ENCODE results near the gene TNIK. TPM values are rescaled to one million over a fixed set of nuclear protein-coding genes. Genes with fewer than 3 reads are reported as not detected.
A peak's percentile ranks its signal among the peaks of the same experiment; 100 is the strongest.

Gene TNIK
- total and polyA plus RNA-seq, 2 of the 4 experiments (the other 2 are of a cell fraction) = 3.4 to 6.3 TPM

DNA sequence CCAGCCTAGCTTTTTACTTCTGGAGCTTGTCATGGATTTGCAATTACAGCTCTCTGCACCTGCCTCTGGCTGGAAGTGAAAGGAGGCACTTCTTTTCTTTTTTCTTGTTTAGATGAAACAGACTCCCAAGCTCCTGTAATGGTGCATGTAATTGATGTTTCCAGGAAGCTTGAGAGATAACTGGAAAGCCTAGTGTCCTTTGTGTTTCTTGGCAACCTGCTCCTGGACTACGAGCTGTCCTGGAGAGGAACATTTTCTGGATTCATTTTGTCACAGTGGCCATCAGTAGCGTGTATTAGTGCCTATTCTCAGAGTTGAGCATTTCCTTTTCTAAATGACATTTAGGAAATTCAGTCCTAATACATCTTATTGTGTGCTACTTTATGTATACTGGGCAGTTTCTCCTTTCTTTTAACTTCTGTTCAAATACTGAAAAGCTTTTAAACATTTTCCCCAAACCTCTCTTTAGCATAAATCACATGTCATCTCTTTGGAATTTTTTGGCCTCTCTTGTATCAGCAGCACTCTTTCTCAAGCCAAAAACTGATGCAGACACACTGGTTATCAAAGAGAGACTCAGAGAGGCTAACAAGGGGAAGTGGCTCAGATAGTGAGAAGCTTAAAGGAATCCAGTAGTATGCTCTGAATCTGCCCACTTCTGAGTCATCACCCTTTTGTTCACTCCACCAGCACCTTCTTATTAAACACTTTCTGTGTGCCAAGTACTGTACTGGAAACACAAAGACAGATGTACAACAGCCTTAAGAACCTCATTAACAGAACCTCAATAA is 371.0 kb downstream of the TNIK start (continued):
- TF ChIP-seq POLR2A (IDR thresholded peaks at IDR 0.05; ENCODE audit: low read depth, low read length) (no peak), RAD21 (IDR thresholded peaks at IDR 0.05; ENCODE audit: low read length) (0 out of 2 replicates have a peak, but pooled peaks have one; percentile 15), CEBPB (IDR thresholded peaks at IDR 0.05; ENCODE audit: low read depth, low read length) (peak; percentile 11; the same call in 1 of the 2 replicates)

DNA sequence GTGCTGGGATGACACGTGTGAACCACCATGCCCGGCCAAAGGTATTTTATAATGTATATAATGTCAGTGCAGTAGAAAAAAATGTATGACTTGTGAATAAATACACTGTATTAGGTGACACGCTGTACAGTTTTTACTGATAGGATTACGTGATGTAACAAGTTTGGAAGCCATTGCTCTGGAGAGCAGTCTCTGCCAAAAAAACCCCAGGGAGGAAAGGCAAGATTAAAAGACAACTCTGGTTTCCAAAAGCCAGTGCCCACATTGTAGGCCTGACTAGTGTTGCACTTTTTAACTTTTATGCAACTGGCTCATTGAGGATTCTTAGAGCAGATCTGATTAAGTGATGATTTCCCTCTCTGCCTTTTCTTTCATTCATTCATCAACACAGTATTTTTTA is 371.7 kb downstream of the TNIK start:
- no peak overlapping the region for H4K91ac ChIP-seq (ENCODE audit: insufficient read depth, low read depth, low read length)
- H3K27me3 ChIP-seq (ENCODE audit: control insufficient read depth, insufficient read depth, low read length) = no peaks in the 10 kb centered on the region
- H3K79me1 ChIP-seq (ENCODE audit: low read depth in 1 of 2, low read length in 2 of 2) = no peaks in the 10 kb centered on the region
- no TSS peak for BruUV-seq (replicated peaks)
- H3K23ac ChIP-seq (ENCODE audit: low read depth, low read length) = no peak overlapping the region
- no peak overlapping the region for H3K14ac ChIP-seq (replicated peaks; ENCODE audit: low read depth, low read length)
- no peak overlapping the region for H2AK9ac ChIP-seq (replicated peaks; ENCODE audit: low read depth, low read length, poor library complexity)
- dilution Hi-C loops (cut with HindIII; ENCODE audit: low sequenced_read_pairs, unreplicated experiment) (no loop called here), in situ Hi-C loops (cut with MboI; ENCODE audit: low sequenced_read_pairs) (no loop called here), intact Hi-C loops (cut with micrococcal nuclease) (no loop called here)
- no peak overlapping the region for H3K9ac ChIP-seq (ENCODE audit: low read depth, low read length)
- peak overlapping the region; percentile 74 for H3K4me2 ChIP-seq (ENCODE audit: low read depth, low read length)
- H3K4me3 ChIP-seq (ENCODE audit: insufficient read depth, low read depth, low read length) = no peak overlapping the region
- ATAC-seq (ENCODE audit: low read depth) (peak; percentile 9; the same call in 1 of the 2 replicates), DNase-seq (peak; percentile 33)
- peaks cover 10% of the 10 kb centered on the region for H3K9me1 ChIP-seq (ENCODE audit: insufficient read depth, low read length)
- peaks cover 2% of the 10 kb centered on the region; the same call in 1 of the 2 replicates for H3K36me3 ChIP-seq (ENCODE audit: control insufficient read depth, insufficient read depth, low read length)
- no peaks in the 10 kb centered on the region for H3K9me3 ChIP-seq (ENCODE audit: control insufficient read depth, insufficient read depth, low read length)
- POLR2A ChIA-PET (ENCODE audit: unreplicated experiment) = no interaction called here
- no peak overlapping the region for H2BK15ac ChIP-seq (ENCODE audit: low read depth, low read length)
- H3K27ac ChIP-seq (ENCODE audit: insufficient read depth, low read length) = no peak overlapping the region
- no peak overlapping the region for H3K56ac ChIP-seq (ENCODE audit: extremely low read depth, insufficient read depth, low read length)
- no peak overlapping the region for H4K5ac ChIP-seq (ENCODE audit: low read depth, low read length)
- H4K8ac ChIP-seq (ENCODE audit: low read depth in 2 of 2, low read length in 2 of 2) = no peak overlapping the region
- CTCF ChIA-PET = no interaction called here
- no peak overlapping the region for H2AK5ac ChIP-seq (ENCODE audit: low read depth, low read length)
- 57% methylated on average over 2 of the region's 4 CpGs; no CpG with 5 or more reads in 1 of the 2 experiments for WGBS, 2 experiments (ENCODE audit: extremely low coverage in 2 of 2, insufficient read length in 1 of 2)
- H3K4ac ChIP-seq (ENCODE audit: low read depth, low read length) = no peak overlapping the region
- peaks cover 11% of the 10 kb centered on the region for H3K4me1 ChIP-seq (ENCODE audit: control insufficient read depth, insufficient read depth, low read length)
- no peak overlapping the region for H2BK120ac ChIP-seq (ENCODE audit: low read depth, low read length)
- no peak overlapping the region; the same call in 1 of the 2 replicates for H3K18ac ChIP-seq (ENCODE audit: low read depth, low read length)
- H2AFZ ChIP-seq (replicated peaks; ENCODE audit: low read length, poor library complexity) = no peak overlapping the region
- no peak overlapping the region for H2BK5ac ChIP-seq (ENCODE audit: low read depth, low read length, poor library complexity, severe bottlenecking)
- peaks cover 3% of the 10 kb centered on the region; the same call in 1 of the 2 replicates for H4K20me1 ChIP-seq (ENCODE audit: insufficient read depth, low read length)
- no peak overlapping the region for H2BK20ac ChIP-seq (ENCODE audit: low read depth, low read length)
- TF ChIP-seq BHLHE40 (IDR thresholded peaks at IDR 0.05; ENCODE audit: low read depth, low read length) = no peak
- TF ChIP-seq, protein P1, sequence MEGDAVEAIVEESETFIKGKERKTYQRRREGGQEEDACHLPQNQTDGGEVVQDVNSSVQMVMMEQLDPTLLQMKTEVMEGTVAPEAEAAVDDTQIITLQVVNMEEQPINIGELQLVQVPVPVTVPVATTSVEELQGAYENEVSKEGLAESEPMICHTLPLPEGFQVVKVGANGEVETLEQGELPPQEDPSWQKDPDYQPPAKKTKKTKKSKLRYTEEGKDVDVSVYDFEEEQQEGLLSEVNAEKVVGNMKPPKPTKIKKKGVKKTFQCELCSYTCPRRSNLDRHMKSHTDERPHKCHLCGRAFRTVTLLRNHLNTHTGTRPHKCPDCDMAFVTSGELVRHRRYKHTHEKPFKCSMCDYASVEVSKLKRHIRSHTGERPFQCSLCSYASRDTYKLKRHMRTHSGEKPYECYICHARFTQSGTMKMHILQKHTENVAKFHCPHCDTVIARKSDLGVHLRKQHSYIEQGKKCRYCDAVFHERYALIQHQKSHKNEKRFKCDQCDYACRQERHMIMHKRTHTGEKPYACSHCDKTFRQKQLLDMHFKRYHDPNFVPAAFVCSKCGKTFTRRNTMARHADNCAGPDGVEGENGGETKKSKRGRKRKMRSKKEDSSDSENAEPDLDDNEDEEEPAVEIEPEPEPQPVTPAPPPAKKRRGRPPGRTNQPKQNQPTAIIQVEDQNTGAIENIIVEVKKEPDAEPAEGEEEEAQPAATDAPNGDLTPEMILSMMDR (conservative IDR thresholded peaks at IDR 0.05; ENCODE audit: low read depth, low read length) = no peak
- TF ChIP-seq, protein P2, sequence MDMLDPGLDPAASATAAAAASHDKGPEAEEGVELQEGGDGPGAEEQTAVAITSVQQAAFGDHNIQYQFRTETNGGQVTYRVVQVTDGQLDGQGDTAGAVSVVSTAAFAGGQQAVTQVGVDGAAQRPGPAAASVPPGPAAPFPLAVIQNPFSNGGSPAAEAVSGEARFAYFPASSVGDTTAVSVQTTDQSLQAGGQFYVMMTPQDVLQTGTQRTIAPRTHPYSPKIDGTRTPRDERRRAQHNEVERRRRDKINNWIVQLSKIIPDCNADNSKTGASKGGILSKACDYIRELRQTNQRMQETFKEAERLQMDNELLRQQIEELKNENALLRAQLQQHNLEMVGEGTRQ (IDR thresholded peaks at IDR 0.05; ENCODE audit: low read depth, low read length) = no peak
- no peak for TF ChIP-seq RCOR1 (IDR thresholded peaks at IDR 0.05; ENCODE audit: insufficient replicate concordance, low read length)
- TF ChIP-seq MAZ (IDR thresholded peaks at IDR 0.05; ENCODE audit: borderline replicate concordance, low read depth, low read length) = no peak
- no peak for TF ChIP-seq NFE2L2 (IDR thresholded peaks at IDR 0.05; ENCODE audit: low read depth, low read length)
- no peak for TF ChIP-seq SMC3 (IDR thresholded peaks at IDR 0.05; ENCODE audit: low read depth, low read length)
- no peak for TF ChIP-seq FOS (IDR thresholded peaks at IDR 0.05; ENCODE audit: low read depth, low read length)
- TF ChIP-seq CHD1 (IDR thresholded peaks at IDR 0.05; ENCODE audit: low read depth, low read length) = no peak
- no peak for TF ChIP-seq MAFK (IDR thresholded peaks at IDR 0.05; ENCODE audit: low read depth, low read length)

All from IMR-90 (cell line).